GM19351 (cell line): ENCODE data around the gene PRPSAP2.

Experiments
- ATAC-seq: cut with Tn5 transposase; IDR thresholded peaks from one replicate; pipeline ENCODE4 v1.9.1; 2021; ENCODE audit warnings: mild to moderate bottlenecking, moderate library complexity; ENCODE audit not compliant: unreplicated experiment

PRPSAP2 gene

DNA sequence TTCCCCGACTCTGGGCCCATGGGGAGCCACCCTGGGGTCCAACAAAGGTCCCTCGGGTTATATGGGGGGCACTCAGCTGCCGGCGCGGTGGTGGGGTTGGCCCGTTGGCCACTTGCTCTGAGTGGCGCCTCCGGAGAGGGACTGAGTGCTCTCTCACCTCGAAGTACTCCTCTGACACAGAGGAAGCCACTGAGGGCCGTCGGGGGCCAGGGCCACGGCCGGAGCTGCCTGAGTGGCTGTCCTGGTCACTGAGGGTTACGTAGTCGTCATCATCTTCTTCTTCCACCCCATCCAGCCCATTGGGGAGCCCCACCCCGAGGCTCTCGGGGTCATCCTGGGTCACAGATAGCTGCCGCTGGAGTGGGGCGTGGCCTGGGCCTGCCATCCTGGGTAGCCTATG lies 119.7 kb downstream of the PRPSAP2 start:
- ATAC-seq, result no peak

GRCh38 chr17:18978050-18978449 lies 120.1 kb downstream of the PRPSAP2 start:
- ATAC-seq, result no peak

- no peak for ATAC-seq
Observed at GRCh38 chr17:18978655-18979054, 120.7 kb downstream of the PRPSAP2 start.
